Measurements from ENCODE around the gene MRM1.

The MRM1 gene

DNA sequence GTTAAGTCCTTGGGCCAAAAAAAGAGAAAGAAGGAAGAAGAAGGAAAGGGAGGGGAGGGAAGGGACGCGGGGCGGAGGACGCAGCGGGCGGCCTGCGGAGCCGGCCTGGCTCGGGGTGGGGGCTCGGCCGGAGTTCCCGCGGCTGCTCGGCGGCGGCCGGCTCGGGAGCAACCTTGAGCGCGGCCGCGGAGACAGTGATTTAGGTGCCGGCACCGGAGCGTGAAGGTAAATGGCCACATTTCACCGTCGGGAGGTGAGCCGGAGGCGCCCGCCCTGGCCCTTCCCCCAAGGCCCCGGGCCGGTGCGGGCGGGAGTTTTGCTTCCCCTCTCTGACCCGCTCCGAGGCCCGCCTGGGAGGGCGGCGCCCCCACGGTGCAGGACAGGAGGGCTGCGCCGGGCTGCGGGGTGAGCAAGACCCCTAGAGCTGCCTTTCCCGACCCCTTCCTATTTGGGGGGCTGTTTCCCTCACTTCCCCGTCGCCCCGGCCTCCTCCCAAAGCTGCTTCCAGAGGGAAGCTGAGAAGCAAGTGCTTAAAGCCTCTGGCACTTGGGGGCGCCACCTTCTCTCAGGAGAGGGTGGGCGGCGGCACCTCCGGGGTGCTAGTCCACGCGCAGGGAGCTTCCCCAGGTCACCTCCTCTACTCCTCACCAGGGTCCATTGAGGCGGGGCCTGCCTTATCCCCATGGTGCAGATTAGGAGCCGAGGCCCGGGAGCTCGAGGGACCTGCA, 56.5 kb downstream of the MRM1 start:
- H3K27me3 Mint-ChIP-seq (ENCODE audit: low read depth): peaks cover 67% of the 10 kb centered on the region
- H3K4me3 Mint-ChIP-seq: peak overlapping the region; percentile 56
- no peak overlapping the region for H3K27ac Mint-ChIP-seq
- no peaks in the 10 kb centered on the region for H3K36me3 Mint-ChIP-seq (ENCODE audit: low read depth)
- no peaks in the 10 kb centered on the region for H3K9me3 Mint-ChIP-seq
- no peaks in the 10 kb centered on the region for H3K4me1 Mint-ChIP-seq (ENCODE audit: low read depth)
